AG04450 (cell line): Measurements from ENCODE around the gene SLC5A3. TPM values are rescaled to one million over a fixed set of nuclear protein-coding genes. Genes with fewer than 3 reads are reported as not detected.

Experiments used
- CTCF ChIA-PET: fragments of 300-600, 350-600 bp; formaldehyde crosslinking; extraction: SDS; loops from one replicate; lab custom pipeline; 2022; ENCODE audit warnings: antibody characterized with exemption, inconsistent platforms; lab: Charles Lee
- POLR2A ChIA-PET: fragments of 350-600 bp; formaldehyde crosslinking; extraction: SDS; loops from one replicate; lab custom pipeline; 2021; ENCODE audit warnings: antibody characterized with exemption, inconsistent platforms; lab: Yijun Ruan, JAX
- DNase-seq: peaks from one replicate; pipeline ENCODE4 v3.0.0-alpha.2; 2011; ENCODE audit warnings: low read depth, low spot score
- H3K27ac ChIP-seq: one replicate; pipeline ENCODE4 v1.5.1; 2012; ENCODE audit warnings: low read depth, low read length, control low read depth
- H3K27me3 ChIP-seq: one replicate; pipeline ENCODE4 v1.6.0; 2012; ENCODE audit warnings: low read length; ENCODE audit not compliant: control insufficient read depth, insufficient read depth
- H3K4me3 ChIP-seq: 2 replicates; pipeline ENCODE4 v1.5.1; 2011; ENCODE audit warnings: mild to moderate bottlenecking, low read depth, low read length, control low read depth
- H3K9me3 ChIP-seq: 2 replicates; pipeline ENCODE4 v1.5.1; 2012; ENCODE audit warnings: low read length; ENCODE audit not compliant: control insufficient read depth, insufficient read depth
- polyA plus RNA-seq: library from polyadenylated mRNA; depleted of rRNA; stranded (reverse); fragments of >200 nt; gene quantifications from 2 replicates; pipeline ENCODE4 v1.2.3, GENCODE V29; 2011
- TF ChIP-seq, protein P1 (sequence below): IDR thresholded peaks from 2 replicates; pipeline ENCODE4 v1.5.1; 2011; ENCODE audit warnings: low read depth, low read length, control low read depth, inconsistent platforms

Gene SLC5A3
- polyA plus RNA-seq, 1 experiment = 9.5 TPM

DNA sequence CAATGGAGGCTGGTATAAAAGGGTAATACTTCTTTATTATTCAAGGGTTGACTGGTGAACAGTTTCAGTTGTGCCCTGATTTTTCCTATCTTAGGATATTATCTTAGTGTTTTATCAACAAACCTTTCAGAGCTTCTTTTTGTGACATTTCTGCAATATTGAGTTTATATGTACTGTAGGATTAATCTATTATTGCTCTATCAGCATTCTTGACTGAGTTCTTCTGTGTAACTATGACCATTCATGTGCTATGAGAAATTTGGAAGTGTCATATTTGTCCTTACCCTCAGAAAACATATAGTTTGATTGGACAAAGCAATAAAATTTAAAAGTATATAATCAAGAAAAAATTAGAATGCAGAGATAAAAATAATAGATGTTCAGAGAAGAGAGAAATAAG lies 25.5 kb upstream of the SLC5A3 start:
- Histone ChIP-seq H3K9me3 (peaks cover 3% of the 10 kb centered on the region; the same call in 1 of the 2 replicates), H3K4me3 (no peak overlapping the region), H3K27ac (no peak overlapping the region), H3K27me3 (no peaks in the 10 kb centered on the region)
- POLR2A ChIA-PET = no interaction called here
- CTCF ChIA-PET = no interaction called here
- TF ChIP-seq, protein P1, sequence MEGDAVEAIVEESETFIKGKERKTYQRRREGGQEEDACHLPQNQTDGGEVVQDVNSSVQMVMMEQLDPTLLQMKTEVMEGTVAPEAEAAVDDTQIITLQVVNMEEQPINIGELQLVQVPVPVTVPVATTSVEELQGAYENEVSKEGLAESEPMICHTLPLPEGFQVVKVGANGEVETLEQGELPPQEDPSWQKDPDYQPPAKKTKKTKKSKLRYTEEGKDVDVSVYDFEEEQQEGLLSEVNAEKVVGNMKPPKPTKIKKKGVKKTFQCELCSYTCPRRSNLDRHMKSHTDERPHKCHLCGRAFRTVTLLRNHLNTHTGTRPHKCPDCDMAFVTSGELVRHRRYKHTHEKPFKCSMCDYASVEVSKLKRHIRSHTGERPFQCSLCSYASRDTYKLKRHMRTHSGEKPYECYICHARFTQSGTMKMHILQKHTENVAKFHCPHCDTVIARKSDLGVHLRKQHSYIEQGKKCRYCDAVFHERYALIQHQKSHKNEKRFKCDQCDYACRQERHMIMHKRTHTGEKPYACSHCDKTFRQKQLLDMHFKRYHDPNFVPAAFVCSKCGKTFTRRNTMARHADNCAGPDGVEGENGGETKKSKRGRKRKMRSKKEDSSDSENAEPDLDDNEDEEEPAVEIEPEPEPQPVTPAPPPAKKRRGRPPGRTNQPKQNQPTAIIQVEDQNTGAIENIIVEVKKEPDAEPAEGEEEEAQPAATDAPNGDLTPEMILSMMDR = no peak
- DNase-seq = no peak

DNA sequence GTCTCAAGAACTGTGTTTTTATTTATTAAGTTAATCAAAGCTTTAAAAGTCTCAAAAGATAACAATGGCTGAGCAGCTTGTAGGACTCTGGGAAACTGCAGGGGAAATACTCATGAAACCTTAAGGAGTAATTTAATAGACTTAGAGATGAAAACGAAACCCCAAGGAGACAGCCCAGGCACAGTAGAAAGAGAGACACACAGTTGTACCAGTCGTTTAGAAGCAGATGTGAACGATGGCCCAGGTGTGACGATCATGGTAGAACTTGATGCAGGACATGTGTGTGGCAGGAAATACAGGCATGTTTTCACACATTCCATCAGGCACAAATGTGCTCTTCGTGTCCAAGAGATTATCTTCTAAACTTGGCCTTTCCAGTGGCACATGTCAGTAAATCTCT lies 21.2 kb upstream of the SLC5A3 start:
- ChIA-PET POLR2A (no interaction called here), CTCF (no interaction called here)
- no peak for DNase-seq
- H3K27ac ChIP-seq = no peak overlapping the region
- TF ChIP-seq, protein P1 = no peak
- H3K9me3 ChIP-seq = peaks cover 3% of the 10 kb centered on the region; the same call in 1 of the 2 replicates
- no peak overlapping the region for H3K4me3 ChIP-seq
- H3K27me3 ChIP-seq = no peaks in the 10 kb centered on the region

DNA sequence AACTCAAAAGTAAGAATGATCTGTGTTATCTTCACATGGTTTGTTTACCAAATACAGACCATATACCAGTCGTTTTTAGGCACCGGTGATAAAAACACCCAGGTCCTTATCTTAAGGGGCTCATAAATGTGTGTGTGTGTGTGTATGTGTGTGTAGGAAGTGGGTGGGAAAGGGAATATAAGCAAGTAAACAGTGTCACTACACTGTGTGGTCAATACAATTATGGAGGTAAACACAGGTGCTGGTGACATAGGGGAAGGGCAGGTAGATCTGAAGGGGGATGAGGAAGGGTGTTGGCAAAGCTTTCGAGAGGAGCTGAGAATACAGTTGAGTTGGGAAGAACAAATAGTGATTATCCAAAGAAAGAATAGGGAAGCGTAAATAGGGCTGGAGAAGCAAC lies 19.1 kb upstream of the SLC5A3 start:
- DNase-seq = no peak
- Histone ChIP-seq H3K4me3 (no peak overlapping the region), H3K9me3 (no peaks in the 10 kb centered on the region), H3K27me3 (no peaks in the 10 kb centered on the region), H3K27ac (no peak overlapping the region)
- ChIA-PET POLR2A (no interaction called here), CTCF (no interaction called here)
- TF ChIP-seq, protein P1 = no peak

DNA sequence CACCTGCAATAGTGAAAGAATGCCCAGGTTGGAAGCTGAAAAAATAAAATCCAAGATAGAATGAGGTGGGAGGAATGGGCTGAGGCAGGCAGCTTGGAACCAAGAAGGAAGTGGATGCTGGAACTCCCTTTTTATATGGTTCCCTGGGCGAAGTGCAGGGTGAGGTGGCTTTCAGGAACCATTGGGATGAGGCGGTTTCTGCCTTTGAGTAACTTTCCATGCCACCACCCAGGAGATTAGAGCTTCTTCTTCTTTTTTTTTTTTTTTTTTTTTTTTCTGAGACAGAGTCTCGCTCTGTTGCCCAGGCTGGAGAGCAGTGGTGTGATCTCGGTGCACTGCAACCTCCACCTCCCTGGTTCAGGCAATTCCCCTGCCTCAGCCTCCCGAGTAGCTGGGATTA lies 17.8 kb upstream of the SLC5A3 start:
- ChIA-PET CTCF (no interaction called here), POLR2A (no interaction called here)
- H3K27me3 ChIP-seq = no peaks in the 10 kb centered on the region
- H3K9me3 ChIP-seq = no peaks in the 10 kb centered on the region
- no peak overlapping the region for H3K27ac ChIP-seq
- H3K4me3 ChIP-seq = no peak overlapping the region
- TF ChIP-seq, protein P1 = no peak
- DNase-seq = no peak

DNA sequence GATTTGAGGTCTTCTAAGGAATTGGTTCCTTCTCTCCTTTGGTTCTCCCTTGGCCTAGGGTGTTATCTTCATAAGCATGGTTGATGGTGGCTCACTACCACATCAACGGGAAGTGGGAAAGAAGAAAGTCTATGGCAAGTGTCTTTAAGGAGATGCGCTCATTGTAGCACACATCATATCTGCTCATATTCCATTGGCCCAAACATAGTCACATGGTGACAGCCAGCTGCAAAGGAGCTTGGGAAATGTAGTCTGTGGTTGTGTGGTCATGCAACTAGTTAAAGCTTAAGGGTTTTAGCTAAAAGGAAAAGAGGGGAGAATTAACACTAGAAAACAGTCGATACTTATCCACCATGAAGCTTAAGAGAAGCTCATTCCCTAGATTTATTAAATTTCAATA lies 11.4 kb upstream of the SLC5A3 start:
- H3K27me3 ChIP-seq = peaks cover 3% of the 10 kb centered on the region
- POLR2A ChIA-PET = no interaction called here
- no peak overlapping the region for H3K4me3 ChIP-seq
- no peak overlapping the region for H3K27ac ChIP-seq
- CTCF ChIA-PET = interaction anchor here (0.9 kb wide), 1 partner anchor 138 kb away, joined by 4 read pairs; no protein-coding TSS in a partner anchor
- no peak for DNase-seq
- no peaks in the 10 kb centered on the region; the same call in 1 of the 2 replicates for H3K9me3 ChIP-seq
- TF ChIP-seq, protein P1 = no peak
